ENCODE data around the gene CD27.

Gene CD27

GRCh38 chr12:6444704-6445688 lies at the start of gene CD27:
Gene CD27 (plus strand): TSS chr12:6444955. CDS start chr12:6445096, 141 bp downstream.
- no peak within 1 kb of the TSS for H3K4me3 ChIP-seq (ENCODE audit: low read length)
- no peak for TF ChIP-seq CTCF (conservative IDR thresholded peaks at IDR 0.05; ENCODE audit: low read depth, low read length)
- no peak for DNase-seq (ENCODE audit: low read depth)

GRCh38 chr12:6396031-6396430 lies 48.7 kb upstream of the CD27 start:
- H3K4me3 ChIP-seq (ENCODE audit: low read length), result no peak overlapping the region
- no peak for TF ChIP-seq CTCF (conservative IDR thresholded peaks at IDR 0.05; ENCODE audit: low read depth, low read length)
- DNase-seq (ENCODE audit: low read depth), result no peak

GRCh38 chr12:6399884-6400644 lies 44.7 kb upstream of the CD27 start:
- no peak for DNase-seq (ENCODE audit: low read depth)
- no peak overlapping the region for H3K4me3 ChIP-seq (ENCODE audit: low read length)
- no peak for TF ChIP-seq CTCF (conservative IDR thresholded peaks at IDR 0.05; ENCODE audit: low read depth, low read length)

GRCh38 chr12:6404390-6404789 lies 40.4 kb upstream of the CD27 start:
- no peak for DNase-seq (ENCODE audit: low read depth)
- no peak overlapping the region for H3K4me3 ChIP-seq (ENCODE audit: low read length)
- TF ChIP-seq CTCF (conservative IDR thresholded peaks at IDR 0.05; ENCODE audit: low read depth, low read length), result no peak

- no peak for DNase-seq (ENCODE audit: low read depth)
- no peak for TF ChIP-seq CTCF (conservative IDR thresholded peaks at IDR 0.05; ENCODE audit: low read depth, low read length)
- no peak overlapping the region for H3K4me3 ChIP-seq (ENCODE audit: low read length)
These were observed 38.8 kb upstream of the CD27 start for GRCh38 chr12:6405963-6406362.

GRCh38 chr12:6407236-6407954 lies 37.4 kb upstream of the CD27 start:
- no peak overlapping the region for H3K4me3 ChIP-seq (ENCODE audit: low read length)
- DNase-seq (ENCODE audit: low read depth), result no peak
- no peak for TF ChIP-seq CTCF (conservative IDR thresholded peaks at IDR 0.05; ENCODE audit: low read depth, low read length)
